ENCODE data around the gene KCNIP1. TPM values are rescaled to one million over a fixed set of nuclear protein-coding genes. Genes with fewer than 3 reads are reported as not detected.

Gene KCNIP1
- total RNA-seq, 4 donors from 2014 or later: 0.34 TPM; not detected in 3

DNA sequence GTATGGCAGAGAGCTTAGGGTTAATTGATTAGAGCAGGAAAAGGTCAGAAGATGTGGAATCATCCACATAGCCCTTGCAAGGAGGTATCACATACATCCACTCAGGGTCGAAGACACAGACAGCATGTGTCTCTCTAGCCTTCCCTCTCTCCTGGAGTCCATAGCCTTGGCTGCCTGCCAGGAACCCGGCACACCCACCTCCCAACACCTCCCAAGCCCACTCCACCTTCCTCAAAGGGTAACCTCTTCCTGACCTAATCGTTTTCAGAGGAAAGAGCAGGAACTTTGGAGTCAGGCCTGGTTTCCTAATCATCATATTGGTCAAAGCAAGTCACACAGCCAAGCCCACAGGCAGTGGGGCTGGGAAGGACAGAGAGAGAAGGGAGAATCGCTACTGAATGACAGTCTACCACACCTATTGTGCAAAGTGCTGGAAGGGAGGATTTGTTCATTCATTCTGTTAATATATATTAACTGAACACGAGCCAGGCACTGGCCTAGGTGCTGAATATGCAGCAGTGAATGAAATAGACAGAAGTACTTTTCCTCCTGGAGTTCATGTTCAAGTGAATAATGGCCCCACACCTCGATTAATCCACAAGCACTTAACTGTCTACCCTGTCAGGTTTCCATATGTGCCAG, 107.8 kb downstream of the KCNIP1 start:
- WGBS: 37% methylated on average over 6 of the region's 6 CpGs

GRCh38 chr5:170612256-170612678, 108.4 kb downstream of the KCNIP1 start:
- 72% methylated on average over 6 of the region's 6 CpGs for WGBS
- Histone ChIP-seq H3K36me3 (no peaks in the 10 kb centered on the region), H3K4me3 (no peak overlapping the region), H3K27me3 (peaks cover 4% of the 10 kb centered on the region), H3K4me1 (peaks cover 9% of the 10 kb centered on the region), H3K27ac (no peak overlapping the region), H3K9me3 (no peaks in the 10 kb centered on the region)
- TF ChIP-seq POLR2A (IDR thresholded peaks at IDR 0.05) (no peak), EP300 (IDR thresholded peaks at IDR 0.05) (no peak), CTCF (IDR thresholded peaks at IDR 0.05) (no peak), POLR2AphosphoS5 (IDR thresholded peaks at IDR 0.05) (no peak)
- no peak for DNase-seq (ENCODE audit: low spot score in 2 of 2)

More for the DNA sequence above, 107.8 kb downstream of the KCNIP1 start:
- Histone ChIP-seq H3K9me3 (no peaks in the 10 kb centered on the region), H3K36me3 (no peaks in the 10 kb centered on the region), H3K27me3 (peaks cover 4% of the 10 kb centered on the region), H3K4me1 (peaks cover 9% of the 10 kb centered on the region), H3K4me3 (no peak overlapping the region), H3K27ac (no peak overlapping the region)
- no peak for DNase-seq (ENCODE audit: low spot score in 2 of 2)
- TF ChIP-seq EP300 (IDR thresholded peaks at IDR 0.05) (no peak), CTCF (IDR thresholded peaks at IDR 0.05) (no peak), POLR2AphosphoS5 (IDR thresholded peaks at IDR 0.05) (no peak), POLR2A (IDR thresholded peaks at IDR 0.05) (no peak)

GRCh38 chr5:170614065-170614490, 110.3 kb downstream of the KCNIP1 start:
- 33% methylated on average over 5 of the region's 5 CpGs for WGBS
- TF ChIP-seq CTCF (IDR thresholded peaks at IDR 0.05): no peak
- TF ChIP-seq POLR2A (IDR thresholded peaks at IDR 0.05): no peak
- no peak for TF ChIP-seq POLR2AphosphoS5 (IDR thresholded peaks at IDR 0.05)
- no peak for TF ChIP-seq EP300 (IDR thresholded peaks at IDR 0.05)
- Histone ChIP-seq H3K27me3 (no peaks in the 10 kb centered on the region), H3K27ac (no peak overlapping the region), H3K36me3 (no peaks in the 10 kb centered on the region), H3K4me3 (no peak overlapping the region), H3K4me1 (peaks cover 9% of the 10 kb centered on the region), H3K9me3 (no peaks in the 10 kb centered on the region)
- DNase-seq (ENCODE audit: low spot score in 2 of 2): no peak

DNA sequence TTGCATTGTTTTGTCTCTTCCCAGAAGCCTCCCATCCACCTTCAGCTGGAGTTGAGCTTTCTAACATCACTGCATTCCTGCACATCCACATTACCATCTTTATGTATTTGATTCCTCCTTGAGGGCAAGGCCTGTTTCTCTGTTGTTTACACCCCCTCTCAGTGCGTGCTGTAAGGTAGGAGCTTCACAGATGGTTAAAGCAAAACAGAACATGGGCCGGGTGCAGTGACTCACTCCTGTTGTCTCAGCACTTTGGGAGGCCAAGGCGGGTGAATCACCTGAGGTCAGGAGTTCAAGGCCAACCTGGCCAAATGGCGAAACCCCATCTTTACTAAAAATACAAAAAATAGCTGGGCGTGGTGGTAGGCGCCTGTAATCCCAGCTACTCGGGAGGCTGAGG, 110.9 kb downstream of the KCNIP1 start:
- Histone ChIP-seq H3K36me3 (no peaks in the 10 kb centered on the region), H3K9me3 (no peaks in the 10 kb centered on the region), H3K27me3 (no peaks in the 10 kb centered on the region), H3K27ac (peak overlapping the region; percentile 7), H3K4me1 (peaks cover 9% of the 10 kb centered on the region), H3K4me3 (no peak overlapping the region)
- no peak for TF ChIP-seq POLR2AphosphoS5 (IDR thresholded peaks at IDR 0.05)
- no peak for TF ChIP-seq CTCF (IDR thresholded peaks at IDR 0.05)
- no peak for TF ChIP-seq POLR2A (IDR thresholded peaks at IDR 0.05)
- no peak for TF ChIP-seq EP300 (IDR thresholded peaks at IDR 0.05)
- WGBS: 51% methylated on average over 7 of the region's 7 CpGs
- DNase-seq (ENCODE audit: low spot score in 2 of 2): no peak

- Histone ChIP-seq H3K9me3 (no peaks in the 10 kb centered on the region), H3K27me3 (no peaks in the 10 kb centered on the region), H3K4me3 (no peak overlapping the region), H3K27ac (no peak overlapping the region), H3K36me3 (no peaks in the 10 kb centered on the region), H3K4me1 (peaks cover 9% of the 10 kb centered on the region)
- no peak for DNase-seq (ENCODE audit: low spot score in 2 of 2)
- no peak for TF ChIP-seq EP300 (IDR thresholded peaks at IDR 0.05)
- no peak for TF ChIP-seq CTCF (IDR thresholded peaks at IDR 0.05)
- TF ChIP-seq POLR2AphosphoS5 (IDR thresholded peaks at IDR 0.05): no peak
- no peak for TF ChIP-seq POLR2A (IDR thresholded peaks at IDR 0.05)
- 23% methylated on average over 7 of the region's 7 CpGs for WGBS
Observed at GRCh38 chr5:170617533-170618490, 114.0 kb downstream of the KCNIP1 start.
